GM19023 (cell line): Measurements from ENCODE around the gene CEMIP.

Source experiments
- ATAC-seq: cut with Tn5 transposase; IDR thresholded peaks from one replicate; pipeline ENCODE4 v1.9.1; 2021; ENCODE audit warnings: mild to moderate bottlenecking, moderate library complexity; ENCODE audit not compliant: unreplicated experiment

CEMIP gene

DNA sequence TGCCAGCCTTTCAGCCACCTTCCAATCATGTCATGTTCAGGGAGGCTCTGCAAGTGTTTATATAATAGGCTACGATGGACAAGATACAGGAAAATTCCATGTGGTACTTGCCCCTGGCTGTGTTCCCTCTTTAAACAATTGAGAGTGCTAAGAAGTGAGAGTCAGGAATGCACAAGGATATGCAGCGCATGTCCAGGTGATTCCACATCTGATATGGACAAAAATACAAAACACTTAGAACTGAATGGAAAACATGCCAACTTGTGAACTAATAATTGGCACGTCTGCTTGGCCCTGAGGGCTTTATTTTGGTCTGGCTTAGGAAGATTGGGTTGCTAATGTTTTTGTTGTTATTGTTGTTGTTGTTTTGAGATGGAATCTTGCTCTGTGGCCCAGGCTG, 100.9 kb downstream of the CEMIP start:
- no peak for ATAC-seq

DNA sequence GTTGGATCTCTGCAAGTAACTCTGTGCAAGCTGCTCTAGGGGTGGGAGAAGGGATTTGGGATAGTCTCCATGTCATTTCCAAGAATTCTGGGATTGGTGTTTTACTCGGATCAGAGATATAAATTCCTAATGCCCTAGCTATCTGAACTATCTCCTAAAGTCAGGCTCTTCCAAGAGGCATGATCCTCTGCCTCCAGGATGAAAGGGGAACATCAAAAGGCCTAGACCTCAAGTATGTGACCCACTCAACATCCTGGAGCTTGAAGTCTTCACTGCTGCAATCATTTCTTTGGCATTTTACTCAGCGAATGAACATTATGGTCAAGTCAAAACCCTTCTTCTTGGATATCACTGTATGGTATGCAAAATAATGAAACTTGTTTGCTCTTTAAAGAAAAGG, 104.5 kb downstream of the CEMIP start:
- no peak for ATAC-seq

DNA sequence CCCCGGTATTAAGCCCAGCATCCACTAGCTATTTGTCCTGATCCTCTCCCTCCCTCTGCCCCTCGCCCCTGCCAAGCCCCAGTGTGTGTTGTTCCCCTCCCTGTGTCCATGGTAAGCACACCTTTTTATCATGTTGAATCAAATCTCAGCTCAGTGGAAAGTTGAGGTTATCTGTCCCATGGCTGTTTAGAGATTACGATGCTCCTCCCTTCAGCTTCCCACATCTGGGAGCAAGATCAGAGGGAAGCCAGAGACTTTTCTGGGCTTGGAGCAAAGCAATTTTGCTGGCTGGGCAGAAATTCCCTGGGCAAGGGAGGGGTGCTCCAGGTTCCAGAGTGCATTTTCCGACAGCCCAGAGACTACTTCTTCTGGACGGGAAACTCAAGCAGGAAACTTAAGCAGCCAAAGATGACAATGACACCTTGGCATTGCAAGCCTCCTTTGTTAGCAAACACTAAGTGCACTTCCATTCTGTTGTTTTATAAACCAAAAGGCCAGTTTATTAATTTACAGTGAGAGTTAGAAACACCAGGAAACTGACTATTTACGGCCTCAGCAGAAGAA, 105.9 kb downstream of the CEMIP start:
- ATAC-seq, result no peak

DNA sequence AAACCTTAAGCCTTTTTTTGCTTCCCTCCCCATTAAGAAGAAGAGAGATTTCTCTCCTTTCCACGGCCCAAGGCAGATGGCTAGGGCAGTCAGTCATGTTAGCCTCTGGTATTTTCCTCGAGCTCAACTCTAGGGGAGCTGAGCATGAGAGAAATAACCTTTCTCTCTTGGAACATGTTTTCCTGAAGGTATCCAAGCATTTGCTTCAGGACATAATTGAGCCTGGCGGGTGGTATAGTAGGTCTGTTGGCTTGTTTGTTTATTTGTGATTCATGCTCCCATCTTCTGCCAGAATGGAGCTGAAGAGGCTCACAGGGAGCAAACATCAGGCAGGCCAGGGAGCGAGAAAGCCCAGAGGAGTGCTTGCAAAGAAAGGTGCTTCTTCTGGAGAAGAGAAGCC, 108.0 kb downstream of the CEMIP start:
- ATAC-seq, result no peak

DNA sequence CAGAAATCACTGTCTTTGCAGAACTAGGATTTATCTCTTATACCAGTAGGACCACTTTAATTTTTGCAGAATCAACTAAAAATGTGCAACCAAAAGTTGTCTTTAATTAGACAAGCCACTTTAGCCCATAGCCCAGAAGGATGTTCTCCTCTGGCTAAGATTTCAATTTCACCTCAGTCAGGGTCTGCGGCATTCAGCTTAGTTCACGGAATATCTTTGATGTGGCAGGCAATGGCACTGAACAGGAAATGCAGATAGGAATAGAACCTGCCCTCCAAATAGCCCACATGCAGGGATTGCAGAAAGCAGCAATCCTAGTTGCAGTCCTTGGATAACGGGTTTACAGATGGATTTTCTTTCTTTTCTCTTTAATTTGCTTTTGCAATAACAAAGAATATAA, 109.7 kb downstream of the CEMIP start:
- no peak for ATAC-seq

DNA sequence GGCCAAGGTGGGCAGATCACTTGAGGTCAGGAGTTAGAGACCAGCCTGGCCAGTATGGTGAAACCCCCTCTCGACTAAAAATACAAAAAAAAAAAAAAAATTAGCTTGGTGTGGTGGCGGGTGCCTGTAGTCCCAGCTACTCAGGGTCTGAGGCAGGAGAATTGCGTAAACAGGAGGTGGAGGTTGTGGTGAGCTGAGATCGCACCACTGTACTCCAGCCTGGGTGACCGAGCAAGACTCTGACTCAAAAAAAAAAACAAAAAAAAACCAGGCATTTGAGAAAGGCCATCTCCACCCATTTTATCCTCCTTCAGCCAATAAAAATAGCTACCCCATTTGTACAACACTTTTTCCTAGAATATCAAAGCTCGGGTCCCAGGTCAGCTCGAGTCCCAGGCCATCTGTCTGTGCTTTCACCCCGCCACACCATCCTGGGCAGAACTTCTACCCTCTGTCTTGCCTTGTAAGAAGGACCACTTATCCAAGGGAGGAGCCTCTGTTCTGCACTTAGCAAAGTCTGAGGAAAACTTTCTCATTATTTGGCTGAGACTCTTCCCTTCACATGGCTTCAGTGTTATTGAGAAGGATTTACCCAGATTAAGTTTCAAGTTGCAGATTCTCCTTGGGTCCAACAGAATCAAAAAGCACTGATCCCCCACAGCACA, 111.3 kb downstream of the CEMIP start:
- no peak for ATAC-seq

DNA sequence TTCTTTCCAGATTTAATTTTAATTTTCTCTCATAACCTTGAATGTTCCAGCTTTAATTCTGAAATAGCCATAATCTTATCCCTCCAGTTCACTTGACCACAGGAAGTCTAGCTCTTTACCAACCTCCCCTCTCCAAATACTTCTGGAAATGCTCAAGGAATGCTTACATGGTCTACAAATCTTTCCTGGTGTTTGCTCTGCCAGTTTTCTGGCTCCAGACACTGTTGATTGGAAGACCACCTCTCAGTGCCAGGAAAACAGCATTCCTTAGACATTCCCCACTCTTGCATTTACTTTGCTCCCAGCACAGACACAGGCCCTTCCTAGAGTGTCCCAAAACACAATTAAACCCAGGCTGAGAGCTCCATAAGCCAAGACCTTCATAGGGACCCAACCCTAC, 111.8 kb downstream of the CEMIP start:
- no peak for ATAC-seq

DNA sequence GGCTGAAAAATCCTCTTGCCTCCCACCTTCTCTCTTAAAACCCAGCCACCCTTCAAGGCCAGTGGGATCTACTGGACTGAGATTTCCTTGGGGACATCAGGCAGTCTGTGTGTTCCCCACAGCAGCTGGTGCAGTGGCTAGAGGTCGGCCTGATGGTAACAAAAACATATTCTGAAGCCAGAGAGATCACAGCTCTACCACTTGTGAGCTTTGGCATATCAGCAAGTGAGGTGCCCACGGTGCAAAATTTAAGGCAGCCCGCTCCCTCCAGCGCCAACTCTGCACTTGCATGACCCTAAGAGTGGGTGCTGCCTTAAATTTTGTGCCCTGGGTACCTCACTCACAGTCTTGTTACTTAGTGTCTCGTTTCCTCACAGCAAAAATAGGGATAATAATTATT, 113.2 kb downstream of the CEMIP start:
- ATAC-seq, result no peak

DNA sequence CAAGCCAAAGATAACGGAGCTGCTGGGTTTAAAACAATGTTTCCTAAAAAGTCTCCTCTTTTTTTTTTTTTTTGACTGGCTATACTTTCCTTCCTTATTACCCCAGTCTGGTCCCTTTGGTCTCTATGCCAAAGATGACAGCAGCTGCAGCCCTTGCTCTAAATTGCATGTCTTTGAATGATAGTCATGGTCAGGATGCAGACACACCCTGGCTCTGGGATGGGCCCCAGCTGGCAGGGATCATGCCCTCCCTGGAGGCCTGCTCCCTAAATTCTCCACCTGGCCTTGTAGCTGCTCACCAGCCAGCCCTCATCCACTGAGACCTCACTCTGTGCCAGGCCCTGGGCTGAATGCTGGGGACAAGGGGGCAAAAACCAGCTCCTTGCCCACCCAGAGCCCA, 114.6 kb downstream of the CEMIP start:
- ATAC-seq, result no peak

DNA sequence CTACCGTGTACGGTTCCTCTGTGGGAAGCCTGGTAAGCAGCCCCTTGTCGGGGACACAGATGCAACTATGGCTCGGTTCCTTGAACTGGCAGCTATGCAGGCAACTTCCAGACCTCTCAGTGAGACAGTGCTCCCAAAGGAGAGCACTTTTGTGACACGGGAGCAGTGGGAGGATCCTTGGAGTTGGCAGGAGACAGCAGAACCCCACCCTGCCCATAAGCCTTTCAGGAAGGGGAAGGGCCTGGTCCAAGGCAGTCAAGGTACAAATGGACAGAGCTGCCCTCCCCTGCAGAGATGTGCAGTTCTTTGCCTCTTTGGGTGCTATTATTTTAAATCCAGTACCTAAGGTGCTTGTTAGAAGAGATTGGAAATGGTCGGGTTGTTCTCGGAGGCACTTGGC, 115.9 kb downstream of the CEMIP start:
- ATAC-seq, result no peak

DNA sequence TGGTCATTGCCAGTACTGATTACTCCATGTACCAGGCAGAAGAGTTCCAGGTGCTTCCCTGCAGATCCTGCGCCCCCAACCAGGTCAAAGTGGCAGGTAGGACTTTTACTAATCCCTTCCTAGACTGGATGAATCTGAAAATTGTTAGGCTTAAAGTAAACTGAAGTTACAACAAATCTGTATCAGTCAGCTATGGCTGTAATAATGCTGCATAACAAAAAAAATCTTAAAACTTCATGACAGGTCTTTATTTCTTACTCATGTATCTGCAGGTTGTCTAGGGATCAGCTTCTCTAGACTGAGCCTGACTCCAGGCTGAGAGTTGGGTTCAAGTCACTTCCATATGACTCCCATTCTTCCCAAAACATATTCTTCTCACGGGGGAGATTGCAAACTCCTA, 116.8 kb downstream of the CEMIP start:
- ATAC-seq, result no peak

DNA sequence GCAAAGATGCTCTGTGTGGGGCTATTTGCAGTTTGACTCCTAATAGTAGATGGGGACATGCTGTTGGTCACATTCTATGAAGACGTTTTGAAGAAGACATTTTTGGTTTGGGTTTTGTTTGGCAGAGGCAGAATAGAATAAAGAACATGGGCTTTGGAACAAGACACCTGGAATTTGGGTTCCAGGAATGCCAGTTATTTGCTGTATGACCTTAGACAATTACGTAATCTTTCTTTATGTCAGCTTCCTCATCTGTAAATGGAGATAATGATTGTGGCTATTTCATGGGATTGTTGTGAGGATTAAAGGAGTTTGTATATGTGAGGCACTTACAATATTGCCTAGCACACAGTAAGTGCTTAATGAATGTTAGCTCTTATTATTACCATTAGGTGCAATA, 118.9 kb downstream of the CEMIP start:
- no peak for ATAC-seq

DNA sequence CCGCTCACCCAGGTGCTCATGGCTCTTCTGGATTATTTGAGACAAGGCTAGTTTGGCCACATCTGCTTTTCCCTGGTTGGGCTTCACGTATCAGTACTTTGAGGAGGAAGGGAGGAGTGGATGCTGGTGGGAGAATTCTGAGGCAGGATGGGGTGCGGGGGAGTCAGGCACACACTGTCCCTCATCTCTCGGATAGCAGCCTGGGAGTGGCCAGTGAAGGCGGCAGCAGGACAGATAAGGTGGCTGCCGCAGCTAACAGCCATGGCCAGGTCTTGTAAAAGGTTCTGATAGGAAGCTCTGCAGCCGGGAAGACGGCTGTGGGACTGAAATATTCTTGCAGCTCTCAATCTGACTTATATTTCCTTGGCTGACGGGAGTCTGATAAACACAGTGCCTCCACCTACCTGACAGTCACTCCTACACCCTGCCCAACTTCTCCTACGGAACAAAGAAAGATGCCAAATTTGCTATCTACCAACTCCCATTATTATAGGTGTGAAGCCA, 123.2 kb downstream of the CEMIP start:
- no peak for ATAC-seq

DNA sequence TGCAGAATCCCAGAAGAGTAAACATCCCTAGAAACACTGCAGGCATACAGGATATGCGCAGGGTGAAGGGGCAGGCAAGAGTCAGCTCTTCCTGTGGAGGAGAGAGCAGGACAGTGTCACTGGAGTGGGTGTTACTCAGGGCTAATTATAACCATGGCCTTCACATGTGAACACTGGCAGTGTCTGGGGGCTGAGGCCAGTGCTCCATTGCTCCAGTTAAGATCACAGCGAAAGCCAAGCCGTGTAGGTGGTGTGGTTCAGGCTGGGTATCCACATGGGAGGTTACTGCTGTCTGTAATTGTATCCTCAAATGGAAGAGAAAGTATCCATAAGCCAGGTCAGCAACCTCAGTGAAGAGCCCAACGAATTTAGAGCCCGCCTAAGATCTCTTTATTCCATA, 125.8 kb downstream of the CEMIP start:
- no peak for ATAC-seq

DNA sequence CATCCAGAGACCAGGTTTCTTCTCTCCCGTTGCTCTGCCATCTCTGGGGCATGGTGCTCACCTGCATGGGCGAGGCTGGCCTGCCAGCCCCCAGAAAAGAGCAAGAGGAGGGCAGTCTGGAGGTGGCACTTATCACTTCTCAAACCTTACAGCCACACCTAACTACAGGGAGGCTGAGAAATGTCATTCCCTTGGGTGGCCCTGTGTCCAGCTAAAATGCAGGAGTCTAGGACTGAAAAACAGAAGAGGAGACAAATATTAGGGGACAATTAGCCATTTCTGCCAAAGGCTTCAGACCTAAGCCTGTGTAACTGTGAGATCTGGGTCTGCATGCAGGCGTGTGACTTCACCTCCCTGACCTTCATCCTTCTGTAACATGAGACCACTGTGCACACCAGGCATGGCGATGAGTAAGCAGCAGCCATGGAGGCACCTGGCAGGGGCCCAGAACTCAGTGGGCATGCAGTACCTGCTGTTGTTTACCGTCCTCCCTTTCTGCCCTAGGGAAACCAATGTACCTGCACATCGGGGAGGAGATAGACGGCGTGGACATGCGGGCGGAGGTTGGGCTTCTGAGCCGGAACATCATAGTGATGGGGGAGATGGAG, 127.1 kb downstream of the CEMIP start:
- no peak for ATAC-seq

DNA sequence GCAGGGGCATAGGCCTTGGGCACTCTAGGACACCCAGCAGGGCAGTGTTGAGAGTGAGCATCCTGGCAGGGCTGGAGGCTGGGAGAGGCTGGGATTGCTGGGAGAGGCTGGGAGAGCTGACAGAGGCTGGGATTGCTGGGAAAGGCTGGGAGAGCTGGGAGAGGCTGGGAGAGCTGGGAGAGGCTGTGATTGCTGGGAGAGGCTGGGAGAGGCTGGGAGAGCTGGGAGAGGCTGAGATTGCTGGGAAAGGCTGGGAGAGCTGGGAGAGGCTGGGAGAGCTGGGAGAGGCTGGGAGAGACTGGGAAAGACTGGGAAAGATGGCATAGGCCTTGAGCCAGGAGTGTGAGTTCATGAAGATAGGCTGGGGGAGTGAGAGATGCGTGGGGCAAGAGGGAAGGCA, 132.7 kb downstream of the CEMIP start:
- no peak for ATAC-seq

DNA sequence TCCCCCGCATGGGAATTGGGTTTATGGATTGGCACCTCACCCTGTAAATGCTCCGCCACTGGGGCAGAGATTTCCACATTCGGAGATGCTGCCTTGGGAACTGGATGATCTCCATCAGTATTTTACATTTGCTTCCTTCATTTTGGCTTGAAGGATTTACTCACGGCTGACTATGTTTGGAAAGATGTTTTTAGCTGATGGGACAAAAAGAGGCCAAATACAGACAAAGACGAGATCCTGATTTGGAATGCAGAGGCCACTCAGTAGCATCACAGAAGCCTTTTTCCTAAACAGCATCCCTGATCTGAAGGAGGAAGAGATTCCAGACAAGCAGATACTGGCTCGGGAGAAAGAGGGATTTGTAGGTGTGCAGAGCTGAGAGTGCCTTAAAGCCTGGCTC, 133.5 kb downstream of the CEMIP start:
- no peak for ATAC-seq

DNA sequence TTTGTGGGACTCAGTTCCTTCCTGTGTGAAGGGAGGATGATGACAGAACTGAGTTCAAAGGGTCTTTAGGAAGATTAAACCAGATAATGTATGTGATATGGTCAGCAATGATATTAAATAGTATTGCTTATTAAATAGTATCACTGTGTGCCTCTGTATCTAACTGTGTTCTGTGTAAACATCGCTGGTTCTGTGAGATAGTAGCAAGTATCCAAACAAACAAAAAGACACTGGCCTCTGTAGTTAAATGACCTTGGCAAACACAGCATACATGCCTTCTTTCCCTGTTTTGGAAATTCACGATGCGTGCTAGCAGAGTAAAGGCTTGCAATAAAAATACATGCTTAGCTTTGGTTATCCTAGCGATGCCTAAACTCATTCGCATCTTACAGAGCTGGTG, 134.4 kb downstream of the CEMIP start:
- no peak for ATAC-seq

DNA sequence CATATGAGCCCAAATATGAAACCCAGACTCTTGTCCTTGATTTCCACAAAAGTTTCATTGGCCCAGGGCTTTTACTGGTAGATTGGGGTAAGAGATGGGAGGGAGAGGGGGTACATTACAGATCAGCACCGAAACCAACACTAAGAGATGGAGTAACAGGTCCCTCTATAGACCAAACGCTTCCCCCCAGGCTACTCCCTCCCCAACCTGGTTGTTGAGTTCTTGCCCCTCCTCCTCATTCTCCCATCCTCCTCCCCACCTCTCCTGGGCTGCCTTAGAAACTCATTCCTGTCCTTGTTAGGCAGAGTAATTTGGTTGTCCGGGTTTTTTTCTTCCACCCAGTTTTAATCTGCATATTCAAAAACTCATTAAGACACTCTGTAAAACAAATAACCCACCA, 136.3 kb downstream of the CEMIP start:
- ATAC-seq, result no peak

DNA sequence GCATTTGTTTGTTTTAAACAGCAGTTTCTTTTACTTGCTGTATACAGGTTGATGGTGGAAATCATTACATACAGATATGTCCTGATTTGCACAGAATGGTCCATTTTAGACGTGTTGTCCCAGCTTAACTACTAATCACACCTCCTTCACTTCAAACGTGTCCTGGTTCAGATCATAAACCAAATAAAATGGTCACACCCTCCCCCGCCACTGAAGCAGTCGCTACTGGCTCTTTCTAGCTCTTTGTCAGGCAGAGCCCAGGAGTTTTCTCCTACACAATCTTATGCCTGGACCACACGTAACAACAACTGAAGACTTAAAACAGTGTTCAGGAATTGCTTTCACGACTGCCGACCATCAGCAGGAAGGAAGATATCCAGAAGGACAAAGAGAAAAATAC, 136.9 kb downstream of the CEMIP start:
- ATAC-seq, result no peak

DNA sequence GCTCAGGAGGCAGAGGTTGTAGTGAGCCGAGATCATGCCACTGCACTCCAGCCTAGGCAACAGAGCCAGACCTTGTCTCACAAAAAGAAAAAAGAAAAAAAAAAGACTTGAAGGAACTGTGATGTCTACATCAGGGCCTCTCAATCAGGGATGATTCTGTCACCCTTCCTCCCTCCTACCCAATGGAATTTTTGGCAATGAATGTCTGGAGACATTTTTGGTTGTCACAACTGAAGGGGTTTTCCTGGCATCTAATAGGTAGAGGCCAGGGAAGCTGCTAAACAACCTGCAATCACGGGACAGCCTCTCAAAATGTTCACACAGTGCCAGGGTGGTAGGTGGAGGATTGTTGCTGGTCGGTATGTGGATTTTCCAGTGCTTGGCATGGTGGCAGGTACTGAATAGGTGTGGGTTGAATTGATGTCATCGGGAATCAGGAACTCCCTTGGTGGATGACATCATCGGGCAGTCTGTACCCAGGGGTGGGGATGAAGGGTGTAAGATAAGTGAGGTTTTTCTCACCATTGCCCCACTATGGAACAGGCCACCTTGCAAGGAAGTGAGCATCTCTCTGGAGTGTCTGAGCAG, 139.1 kb downstream of the CEMIP start:
- no peak for ATAC-seq

DNA sequence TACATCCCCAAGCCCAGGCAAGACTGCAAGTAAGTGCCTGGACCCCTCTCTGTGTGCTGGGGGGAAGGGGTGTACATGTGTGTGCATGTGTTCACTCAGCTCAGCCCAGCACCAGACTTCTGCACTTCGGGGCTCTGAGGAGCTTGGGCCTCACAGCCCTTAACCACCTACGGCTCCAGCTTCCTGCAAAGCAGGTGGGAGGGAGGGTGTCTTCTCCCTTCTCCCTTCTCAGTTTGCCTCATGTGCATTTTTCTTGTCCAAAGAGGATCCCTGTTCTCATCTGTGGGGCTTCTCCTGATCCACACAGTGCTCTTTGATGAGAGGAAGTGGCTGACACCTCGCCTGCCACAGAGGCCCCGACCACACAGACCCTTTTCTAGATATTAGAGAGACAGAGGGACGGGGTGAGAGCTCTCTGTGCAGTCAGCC, 141.1 kb downstream of the CEMIP start:
- no peak for ATAC-seq
